Vagina (tissue), 2 donors: ENCODE data around the gene EXOC3.

Experiments
- POLR2A ChIP-seq, 2 donors: fragments of 450-650 bp; IDR thresholded peaks; one replicate each; pipeline ENCODE4 v1.6.1; 2017; ENCODE audit warnings: antibody characterized with exemption in 2 of 2, mild to moderate bottlenecking in 2 of 2, moderate library complexity in 2 of 2
- POLR2AphosphoS5 ChIP-seq, 2 donors: sonication (generic); formaldehyde crosslinking; IDR thresholded peaks; one replicate each; pipeline ENCODE4 v1.9.0; 2017; ENCODE audit warnings: antibody characterized with exemption in 2 of 2, mild to moderate bottlenecking in 2 of 2, low read depth in 1 of 2; ENCODE audit not compliant: insufficient read depth in 1 of 2
- TF ChIP-seq, protein P1 (sequence below), 3 experiments: fragments of 450-650 bp in 2 of 3; fragments of 200-600 bp in 1 of 3; sonication (generic) in 1 of 3; IDR thresholded peaks; one replicate each; pipeline ENCODE4 v1.5.1; 2017 to 2019; ENCODE audit warnings: antibody characterized with exemption in 3 of 3, mild to moderate bottlenecking in 2 of 3, moderate library complexity in 2 of 3

DNA sequence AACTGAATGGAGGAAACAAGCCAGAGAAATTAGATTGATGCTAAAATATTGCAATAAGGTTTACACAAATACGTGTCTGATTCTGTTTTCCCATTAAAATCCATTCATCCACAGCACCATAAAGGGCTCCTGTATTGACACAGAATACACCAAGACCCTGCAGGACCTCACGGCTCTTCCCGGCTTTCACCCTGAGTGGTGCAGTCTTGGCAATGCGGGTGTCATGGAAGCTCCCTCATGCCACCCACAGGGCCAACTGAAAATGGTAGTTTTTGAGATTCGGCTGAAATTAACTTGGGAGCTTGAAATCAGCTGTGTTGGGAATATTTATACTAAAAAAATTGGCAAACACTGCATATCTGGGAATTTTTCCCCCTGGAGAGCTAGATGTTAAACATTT, 17.3 kb upstream of the EXOC3 start:
- TF ChIP-seq POLR2AphosphoS5 (IDR thresholded peaks at IDR 0.05; ENCODE audit: insufficient read depth in 1 of 2, low read depth in 1 of 2) (no peak), POLR2A (IDR thresholded peaks at IDR 0.05) (no peak)
- TF ChIP-seq, protein P1, sequence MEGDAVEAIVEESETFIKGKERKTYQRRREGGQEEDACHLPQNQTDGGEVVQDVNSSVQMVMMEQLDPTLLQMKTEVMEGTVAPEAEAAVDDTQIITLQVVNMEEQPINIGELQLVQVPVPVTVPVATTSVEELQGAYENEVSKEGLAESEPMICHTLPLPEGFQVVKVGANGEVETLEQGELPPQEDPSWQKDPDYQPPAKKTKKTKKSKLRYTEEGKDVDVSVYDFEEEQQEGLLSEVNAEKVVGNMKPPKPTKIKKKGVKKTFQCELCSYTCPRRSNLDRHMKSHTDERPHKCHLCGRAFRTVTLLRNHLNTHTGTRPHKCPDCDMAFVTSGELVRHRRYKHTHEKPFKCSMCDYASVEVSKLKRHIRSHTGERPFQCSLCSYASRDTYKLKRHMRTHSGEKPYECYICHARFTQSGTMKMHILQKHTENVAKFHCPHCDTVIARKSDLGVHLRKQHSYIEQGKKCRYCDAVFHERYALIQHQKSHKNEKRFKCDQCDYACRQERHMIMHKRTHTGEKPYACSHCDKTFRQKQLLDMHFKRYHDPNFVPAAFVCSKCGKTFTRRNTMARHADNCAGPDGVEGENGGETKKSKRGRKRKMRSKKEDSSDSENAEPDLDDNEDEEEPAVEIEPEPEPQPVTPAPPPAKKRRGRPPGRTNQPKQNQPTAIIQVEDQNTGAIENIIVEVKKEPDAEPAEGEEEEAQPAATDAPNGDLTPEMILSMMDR (IDR thresholded peaks at IDR 0.05): no peak
